BLaER1 (cell line): Measurements from ENCODE around the gene SLC26A8.

Experiments used
- H3K27ac ChIP-seq: shearing (Covaris generic); formaldehyde crosslinking; 2 replicates; pipeline ENCODE4 v1.8.1; 2022
- H3K27me3 ChIP-seq: shearing (Covaris generic); formaldehyde crosslinking; 2 replicates; pipeline ENCODE4 v1.8.1; 2022
- H3K36me3 ChIP-seq: shearing (Covaris generic); formaldehyde crosslinking; 2 replicates; pipeline ENCODE4 v1.8.1; 2022
- H3K4me1 ChIP-seq: shearing (Covaris generic); formaldehyde crosslinking; 2 replicates; pipeline ENCODE4 v1.8.1; 2022
- H3K4me2 ChIP-seq: shearing (Covaris generic); formaldehyde crosslinking; 2 replicates; pipeline ENCODE4 v1.8.1; 2022
- H3K4me3 ChIP-seq: shearing (Covaris generic); formaldehyde crosslinking; 2 replicates; pipeline ENCODE4 v1.8.1; 2022
- H3K9ac ChIP-seq: shearing (Covaris generic); formaldehyde crosslinking; 2 replicates; pipeline ENCODE4 v1.8.1; 2022
- H3K9me3 ChIP-seq: shearing (Covaris generic); formaldehyde crosslinking; 2 replicates; pipeline ENCODE4 v1.8.1; 2022
- H4K20me1 ChIP-seq: shearing (Covaris generic); formaldehyde crosslinking; 2 replicates; pipeline ENCODE4 v1.8.1; 2022
- Cebpa-rat ChIP-seq: shearing (Covaris generic); IDR thresholded peaks from 2 replicates; pipeline ENCODE4 v1.8.1; 2022

Gene SLC26A8

DNA sequence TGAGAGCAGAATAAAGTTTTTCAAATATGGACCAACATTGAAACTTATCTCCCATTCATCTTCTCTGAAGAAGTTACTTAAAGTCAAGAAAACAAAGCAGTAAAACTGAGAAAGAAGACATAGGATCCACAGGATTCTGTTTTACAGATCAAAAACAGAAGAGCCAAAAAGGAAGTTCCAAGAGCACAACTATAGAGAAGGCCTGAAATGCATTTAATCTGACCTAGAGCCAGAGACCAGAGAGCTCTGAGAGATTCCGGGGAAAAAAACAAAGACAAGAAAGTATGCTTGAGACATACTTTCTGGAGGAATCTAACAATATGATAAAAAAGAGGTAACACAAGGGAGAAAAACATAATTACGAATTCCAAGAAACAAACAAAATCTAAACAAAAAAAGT, 129.7 kb downstream of the SLC26A8 start:
- Histone ChIP-seq H4K20me1 (peaks cover 98% of the 10 kb centered on the region), H3K36me3 (peaks cover 72% of the 10 kb centered on the region), H3K4me3 (no peak overlapping the region)

More for the DNA sequence above, 129.7 kb downstream of the SLC26A8 start:
- Histone ChIP-seq H3K27ac (no peak overlapping the region), H3K9ac (no peak overlapping the region), H3K27me3 (no peaks in the 10 kb centered on the region), H3K4me2 (no peak overlapping the region), H3K4me1 (peaks cover 11% of the 10 kb centered on the region), H3K9me3 (peaks cover 34% of the 10 kb centered on the region; the same call in 1 of the 2 replicates)
- TF ChIP-seq Cebpa-rat: no peak
